GM21423 (cell line): Measurements from ENCODE around the gene ESR2.

Experiments used
- ATAC-seq: cut with Tn5 transposase; IDR thresholded peaks from one replicate; pipeline ENCODE4 v1.9.1; 2021; ENCODE audit warnings: mild to moderate bottlenecking, moderate library complexity; ENCODE audit not compliant: unreplicated experiment

Gene ESR2

DNA sequence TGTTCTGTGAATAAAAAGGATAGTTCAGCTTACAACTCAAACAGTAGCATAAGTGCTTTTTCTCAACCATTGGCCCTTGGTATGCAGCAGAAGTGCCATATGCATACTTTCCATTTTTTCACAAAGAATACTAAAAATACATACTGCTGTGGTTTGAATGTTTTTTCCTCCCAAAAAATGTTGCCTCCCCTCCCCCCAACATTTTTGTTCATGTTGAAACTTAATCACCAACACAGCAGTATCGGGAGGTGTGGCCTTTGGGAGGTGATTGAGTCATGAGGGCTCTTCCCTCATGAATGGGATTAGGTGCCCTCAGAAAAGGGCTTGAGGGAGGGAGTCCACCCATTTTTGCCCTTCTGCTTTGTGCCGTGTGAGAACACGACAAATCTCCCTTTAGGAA lies 198.6 kb downstream of the ESR2 start:
- ATAC-seq, result no peak

DNA sequence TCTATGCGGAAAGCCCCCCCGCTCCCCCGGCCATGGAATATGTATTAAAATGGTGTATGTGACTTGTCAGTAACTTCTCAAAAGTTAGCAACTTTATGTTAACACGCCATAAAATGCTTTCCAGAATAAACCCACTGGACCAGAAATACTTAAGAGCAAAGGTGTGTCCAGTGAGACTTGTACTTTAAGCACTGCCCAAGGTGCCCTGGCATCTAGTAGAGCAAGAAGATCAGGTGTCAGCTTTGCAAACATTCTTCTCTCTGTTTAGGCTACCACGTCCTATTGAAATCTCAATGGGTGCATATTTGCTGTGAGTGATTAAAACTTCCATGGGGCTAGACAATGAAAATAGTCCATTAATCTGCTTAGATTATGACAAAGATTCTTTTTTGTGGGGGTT lies 201.2 kb downstream of the ESR2 start:
- ATAC-seq, result no peak

DNA sequence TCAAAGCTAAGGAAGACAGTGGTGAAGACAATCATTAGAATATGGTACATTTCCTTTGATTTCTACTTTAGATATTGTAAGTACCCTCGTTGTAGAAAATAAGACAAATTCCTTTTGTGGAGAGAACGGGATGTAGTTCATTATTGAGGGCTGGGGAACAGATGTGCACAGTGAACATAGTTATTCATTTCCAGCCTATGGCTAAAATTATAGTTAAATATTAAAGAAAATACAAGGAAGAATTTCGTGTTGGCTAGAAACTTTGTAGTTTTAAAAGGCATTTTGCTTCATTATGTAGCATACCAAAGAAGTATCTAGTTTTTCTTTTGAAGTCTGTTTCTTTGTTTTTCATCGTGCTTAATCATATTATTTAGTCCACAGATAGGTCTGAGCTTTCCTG lies 201.8 kb downstream of the ESR2 start:
- no peak for ATAC-seq

DNA sequence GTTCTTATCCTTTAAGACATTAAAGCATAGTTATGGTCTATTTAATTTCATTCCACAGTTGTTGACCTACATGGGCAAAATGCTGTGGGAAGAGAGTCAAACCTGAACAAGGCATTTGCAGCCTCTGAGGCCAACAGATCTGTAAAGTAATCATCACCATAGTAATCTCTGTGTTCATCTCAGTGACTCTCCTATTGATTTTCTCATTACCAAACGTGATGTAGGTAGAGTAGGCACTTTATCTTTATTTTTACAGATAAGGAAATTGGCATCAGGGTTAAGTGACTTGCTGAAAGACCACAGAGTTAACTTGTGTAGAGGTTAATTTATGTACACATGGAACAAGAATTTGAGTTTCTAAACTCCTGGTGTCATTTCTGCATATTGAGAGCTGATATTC lies 203.0 kb downstream of the ESR2 start:
- no peak for ATAC-seq

DNA sequence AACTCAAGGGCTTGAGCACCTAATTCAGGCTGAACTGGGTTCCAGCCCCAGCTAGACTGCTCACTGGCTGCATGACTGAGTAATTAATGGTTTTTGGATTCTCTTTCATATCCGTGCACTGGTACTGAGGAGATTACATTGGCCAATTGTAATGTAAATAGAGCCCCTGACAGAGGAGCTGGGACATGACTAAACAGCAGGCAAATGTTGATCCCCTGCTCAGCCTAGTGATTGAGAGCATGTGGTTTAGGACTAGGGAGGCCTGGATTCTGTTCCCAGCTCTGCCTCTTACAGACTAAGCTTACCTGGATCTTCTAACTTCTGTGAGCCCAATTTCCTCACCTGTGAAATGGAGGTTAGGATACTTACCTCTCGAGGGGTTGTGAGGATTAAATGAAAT lies 204.3 kb downstream of the ESR2 start:
- no peak for ATAC-seq

DNA sequence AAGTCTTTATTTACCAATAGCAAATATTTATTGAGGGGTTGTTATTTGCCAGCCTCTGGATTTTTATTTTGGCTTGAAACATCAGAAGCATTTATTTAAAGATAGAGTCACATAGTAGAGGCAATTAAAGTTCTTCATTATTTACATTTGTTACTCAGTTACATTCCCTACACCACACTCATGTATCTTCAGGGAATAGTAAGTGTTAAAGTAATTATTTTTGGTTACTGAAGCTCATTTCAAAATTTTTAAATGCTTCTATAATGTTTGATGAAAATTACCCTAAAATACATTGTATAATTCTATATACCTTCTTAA lies 205.6 kb downstream of the ESR2 start:
- no peak for ATAC-seq

DNA sequence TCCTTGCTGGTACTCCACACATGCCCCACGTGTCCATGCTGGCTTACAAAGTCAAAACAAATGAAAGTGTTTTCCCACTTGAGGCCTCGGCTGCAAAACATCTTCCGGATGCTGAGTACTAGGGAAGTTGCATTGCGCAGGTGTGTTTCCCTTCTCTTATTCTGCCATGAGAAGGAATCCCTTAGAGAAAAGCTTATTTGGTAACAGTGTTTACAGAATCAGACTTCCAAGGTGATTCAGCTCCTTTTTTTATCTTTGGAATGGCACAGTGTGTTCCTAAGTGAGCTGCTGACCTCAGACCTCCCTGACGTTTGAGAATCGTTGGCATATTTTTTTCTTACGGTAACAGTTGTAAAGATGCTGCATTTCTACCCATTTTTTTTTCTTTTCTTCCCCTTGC lies 211.3 kb downstream of the ESR2 start:
- ATAC-seq, result no peak

DNA sequence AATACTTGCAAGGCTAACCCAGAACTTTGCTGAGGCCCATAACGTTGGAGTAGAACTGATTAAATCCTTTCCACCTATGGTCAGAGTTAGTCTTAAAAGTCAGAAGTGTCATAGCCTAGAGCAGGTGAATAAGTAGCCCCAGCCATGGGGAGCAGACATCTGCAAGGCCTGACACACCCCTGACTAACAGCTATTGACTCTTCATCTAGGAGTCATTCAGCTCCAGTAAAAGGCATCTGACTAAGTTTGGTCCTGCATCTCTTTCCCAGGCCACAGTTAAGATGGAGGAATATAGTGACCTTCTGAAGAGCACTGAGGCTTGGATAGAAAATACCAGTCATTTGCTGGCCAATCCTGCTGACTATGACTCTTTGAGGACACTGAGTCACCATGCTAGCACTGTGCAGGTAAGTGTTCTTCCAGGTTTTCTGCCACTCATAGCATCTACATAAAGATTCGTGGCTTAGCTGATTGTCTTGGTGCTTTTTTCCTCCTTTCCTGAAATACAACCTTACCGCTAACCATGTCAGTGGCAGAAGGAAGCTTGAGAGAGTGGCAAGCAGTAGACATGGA lies 212.9 kb downstream of the ESR2 start:
- no peak for ATAC-seq

DNA sequence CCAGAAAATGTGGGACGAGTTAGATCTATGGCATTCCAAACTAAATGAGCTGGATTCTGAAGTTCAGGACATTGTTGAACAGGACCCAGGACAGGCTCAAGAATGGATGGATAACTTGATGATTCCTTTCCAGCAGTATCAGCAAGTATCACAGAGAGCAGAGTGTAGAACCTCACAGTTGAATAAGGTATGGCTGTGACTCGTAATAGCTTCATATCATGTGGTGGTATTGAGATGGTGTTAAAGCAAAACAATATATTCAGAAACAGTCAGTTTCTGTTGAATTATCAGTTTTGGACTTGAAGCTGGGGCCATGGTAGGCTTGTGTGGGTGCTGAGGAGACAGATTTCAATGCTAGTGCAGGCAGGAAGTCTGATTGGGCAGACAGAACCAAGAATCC lies 213.7 kb downstream of the ESR2 start:
- no peak for ATAC-seq

DNA sequence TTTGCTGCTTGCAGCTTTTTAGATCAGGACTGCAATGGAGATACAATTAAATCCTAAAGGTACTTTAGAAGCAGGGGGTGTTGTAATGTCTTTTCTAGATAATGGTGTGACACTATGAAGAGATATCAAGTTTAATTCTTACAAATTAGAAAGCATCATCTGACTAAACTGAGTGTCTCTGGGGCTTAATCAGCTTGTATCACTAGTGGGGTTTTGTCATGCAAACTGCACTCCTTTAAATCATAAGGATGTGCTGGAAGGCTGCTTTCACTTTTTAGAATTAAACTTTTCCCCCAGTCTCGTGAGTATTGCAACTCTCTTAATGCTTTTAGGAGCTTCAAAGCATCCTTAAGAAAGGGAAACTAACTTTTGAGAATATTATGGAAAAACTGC lies 218.6 kb downstream of the ESR2 start:
- no peak for ATAC-seq

DNA sequence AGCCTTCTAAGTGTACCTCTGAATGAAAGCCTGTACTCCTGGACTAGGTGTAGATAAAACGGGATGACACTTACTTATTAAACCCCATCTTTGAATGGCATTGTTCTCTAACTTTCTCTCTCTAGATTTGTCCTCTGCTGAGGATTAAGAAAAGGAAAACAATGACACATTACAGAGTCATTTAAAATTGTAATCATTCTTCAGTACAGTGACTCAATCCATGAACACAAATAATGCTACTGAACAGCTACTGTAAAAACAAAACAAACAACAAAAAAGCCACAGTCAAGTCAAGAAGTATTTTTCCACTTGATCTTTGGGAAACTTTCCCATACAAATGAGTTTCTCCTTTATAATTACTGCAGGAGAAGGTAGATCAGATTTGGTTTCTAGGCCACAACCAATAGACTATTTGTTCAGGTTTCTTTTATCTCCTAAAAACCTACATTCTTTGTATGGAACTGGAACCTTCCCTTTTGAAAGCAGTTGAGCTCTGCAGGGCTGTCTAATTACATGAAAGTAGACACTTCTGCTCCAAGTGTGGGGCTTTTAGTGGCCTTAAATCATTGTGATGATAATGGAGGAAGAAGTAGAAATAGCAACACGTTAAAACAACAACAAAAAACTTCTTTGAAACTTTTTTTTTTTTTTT lies 219.1 kb downstream of the ESR2 start:
- no peak for ATAC-seq

DNA sequence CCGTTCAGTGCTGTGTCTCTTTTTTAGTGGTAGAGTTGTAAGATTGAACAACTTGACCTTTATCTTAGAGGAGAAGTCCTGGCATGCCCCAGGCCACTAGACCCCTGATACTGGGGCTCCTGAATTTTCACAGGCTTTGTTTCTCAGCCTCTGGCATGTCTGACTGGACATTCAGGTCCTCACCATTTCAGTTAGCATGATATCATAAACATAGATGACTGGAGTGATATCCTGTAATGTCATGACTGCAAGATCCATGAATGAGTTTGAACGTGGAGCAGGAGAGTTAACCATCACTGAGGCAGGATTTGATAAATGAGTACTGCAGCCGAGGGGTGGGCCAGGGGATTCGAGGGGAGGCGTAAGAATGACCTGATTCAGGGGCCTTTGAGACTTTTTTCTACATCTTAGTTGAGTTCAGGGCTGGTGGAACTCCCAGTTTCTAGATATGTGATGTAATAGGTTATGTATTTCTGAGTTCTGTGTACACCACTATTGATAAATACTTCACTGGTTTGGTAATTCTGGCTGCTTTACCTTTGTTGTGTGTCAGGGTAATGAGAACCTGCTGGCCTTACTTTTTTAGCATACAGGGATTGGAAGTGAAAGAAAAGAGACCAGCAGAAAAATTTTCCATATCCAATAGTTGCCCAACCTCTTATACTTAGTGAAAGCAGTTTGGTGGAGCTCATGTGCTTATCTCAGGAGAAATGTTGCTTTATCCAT lies 224.4 kb downstream of the ESR2 start:
- no peak for ATAC-seq

DNA sequence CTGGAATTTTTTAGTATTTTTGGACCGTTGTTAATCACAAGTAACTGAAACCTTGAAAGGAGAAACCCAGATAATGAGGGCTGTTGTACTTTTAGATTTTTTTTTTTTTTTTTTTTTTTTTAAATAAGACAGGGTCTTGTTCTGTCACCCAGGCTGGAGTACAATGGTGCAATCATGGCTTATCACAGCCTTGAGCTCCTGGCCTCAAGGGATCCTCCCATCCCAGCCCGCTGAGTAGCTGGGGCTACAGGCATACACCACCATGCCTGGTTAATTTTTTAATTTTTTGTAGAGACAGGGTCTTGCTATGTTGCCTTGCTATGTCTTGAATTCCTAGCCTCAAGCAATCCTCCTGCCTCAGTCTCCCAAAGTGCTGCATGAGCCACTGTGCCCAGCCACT lies 229.7 kb downstream of the ESR2 start:
- no peak for ATAC-seq

DNA sequence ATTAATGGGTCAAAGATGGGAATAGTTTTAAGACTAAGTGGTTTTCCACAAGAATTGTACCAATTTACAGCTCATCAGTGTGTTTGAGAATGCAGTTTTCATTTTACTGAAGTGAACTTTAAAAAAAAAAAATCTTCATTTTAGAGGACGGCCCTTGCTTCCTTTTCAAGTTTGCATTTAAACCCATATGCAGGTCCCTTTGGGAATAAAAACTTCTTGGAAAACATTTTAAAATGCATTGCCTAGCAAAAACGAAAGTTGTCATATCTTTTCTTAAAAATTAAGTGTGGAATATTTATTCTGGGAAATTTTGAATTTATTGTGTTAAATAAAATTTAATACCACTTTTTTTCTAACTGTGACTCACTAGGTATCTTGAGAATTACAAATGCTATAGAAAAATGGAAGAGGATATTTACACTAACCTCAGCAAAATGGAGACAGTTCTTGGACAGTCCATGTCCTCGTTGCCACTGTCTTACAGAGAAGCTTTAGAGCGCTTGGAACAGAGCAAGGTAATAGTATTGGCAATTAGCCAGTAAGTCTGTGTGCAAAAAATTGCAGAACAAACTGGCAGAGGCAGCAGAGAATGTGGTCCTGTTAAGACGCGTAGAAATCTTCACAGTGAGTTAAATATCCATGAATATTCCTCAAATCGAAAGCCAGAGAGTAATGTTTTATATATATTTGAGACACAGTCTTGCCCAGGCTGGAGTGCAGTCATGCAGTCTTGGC lies 231.6 kb downstream of the ESR2 start:
- no peak for ATAC-seq

DNA sequence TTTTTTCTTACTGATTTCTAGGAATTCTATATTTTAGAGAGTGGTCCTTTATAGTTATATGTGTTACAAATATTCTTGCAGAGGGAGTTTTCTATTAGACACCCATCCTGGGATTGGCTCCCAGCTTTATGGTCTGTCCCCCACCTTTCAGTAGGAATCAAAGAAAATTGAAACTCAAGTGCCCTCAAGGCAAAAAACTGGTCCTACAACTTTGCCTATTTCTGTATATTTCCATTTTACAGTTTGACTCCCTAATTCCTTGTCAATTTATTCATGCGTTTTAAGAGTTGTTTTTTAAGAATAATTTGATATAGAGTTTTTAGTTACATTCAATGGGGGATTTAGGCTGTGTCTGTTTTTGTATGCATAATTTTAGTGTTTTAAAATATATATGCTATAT lies 232.5 kb downstream of the ESR2 start:
- ATAC-seq, result no peak

DNA sequence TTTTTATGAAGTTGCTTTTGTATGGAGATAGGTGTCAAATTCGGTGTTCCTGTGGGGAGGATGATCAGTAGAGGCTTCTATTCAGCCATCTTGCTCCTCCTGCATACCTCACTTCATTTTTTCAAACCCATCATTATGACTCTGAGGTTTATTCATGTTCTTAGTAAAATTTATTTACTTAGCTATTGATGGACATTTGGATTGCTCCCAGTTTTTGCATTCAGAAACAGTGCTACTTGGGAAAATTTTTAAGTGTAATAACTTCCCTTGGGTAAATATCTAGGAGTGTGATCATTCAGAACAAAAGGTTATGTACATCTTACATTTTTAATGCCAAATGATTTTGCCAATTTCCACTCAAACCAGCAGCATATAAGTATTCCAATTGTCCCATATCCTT lies 233.1 kb downstream of the ESR2 start:
- no peak for ATAC-seq

DNA sequence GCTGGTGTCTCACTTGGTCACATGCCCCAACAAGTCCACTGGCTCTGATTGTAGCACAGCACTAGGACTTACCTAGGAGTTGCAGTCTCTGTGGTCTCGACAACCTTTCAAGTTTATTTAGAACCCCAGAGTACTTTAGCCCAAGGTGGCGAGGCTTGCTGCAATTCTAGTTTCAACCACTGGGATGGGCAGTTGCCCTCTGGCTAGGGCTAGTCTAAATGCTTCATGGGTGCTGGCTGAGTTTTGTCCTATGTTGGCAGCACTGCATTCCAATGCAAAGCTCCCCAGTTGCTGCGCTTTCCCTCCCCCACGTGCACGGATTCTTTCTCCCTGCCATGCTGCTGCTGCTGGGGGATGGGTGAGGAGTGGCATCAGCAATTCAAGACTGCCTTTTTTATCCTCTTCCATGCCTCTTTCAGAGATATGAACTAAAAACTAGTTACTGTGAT lies 233.5 kb downstream of the ESR2 start:
- ATAC-seq, result no peak

DNA sequence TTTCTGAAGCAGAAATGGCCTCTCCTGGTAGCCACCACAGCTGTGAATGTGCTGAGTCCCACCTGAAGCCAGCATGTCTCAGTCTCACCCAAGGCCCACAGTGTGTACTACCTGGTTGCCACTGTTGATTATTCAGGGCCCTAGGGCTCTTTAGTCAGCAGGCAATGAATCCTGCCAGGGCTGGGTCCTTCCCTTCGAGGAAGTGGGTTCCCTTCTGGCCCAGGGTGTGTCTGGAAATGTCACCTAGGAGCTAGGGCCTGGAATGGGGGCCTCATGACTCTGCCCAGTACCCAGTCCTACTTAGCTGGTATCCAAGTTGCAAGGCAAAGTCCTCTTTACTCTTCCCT lies 234.0 kb downstream of the ESR2 start:
- no peak for ATAC-seq

DNA sequence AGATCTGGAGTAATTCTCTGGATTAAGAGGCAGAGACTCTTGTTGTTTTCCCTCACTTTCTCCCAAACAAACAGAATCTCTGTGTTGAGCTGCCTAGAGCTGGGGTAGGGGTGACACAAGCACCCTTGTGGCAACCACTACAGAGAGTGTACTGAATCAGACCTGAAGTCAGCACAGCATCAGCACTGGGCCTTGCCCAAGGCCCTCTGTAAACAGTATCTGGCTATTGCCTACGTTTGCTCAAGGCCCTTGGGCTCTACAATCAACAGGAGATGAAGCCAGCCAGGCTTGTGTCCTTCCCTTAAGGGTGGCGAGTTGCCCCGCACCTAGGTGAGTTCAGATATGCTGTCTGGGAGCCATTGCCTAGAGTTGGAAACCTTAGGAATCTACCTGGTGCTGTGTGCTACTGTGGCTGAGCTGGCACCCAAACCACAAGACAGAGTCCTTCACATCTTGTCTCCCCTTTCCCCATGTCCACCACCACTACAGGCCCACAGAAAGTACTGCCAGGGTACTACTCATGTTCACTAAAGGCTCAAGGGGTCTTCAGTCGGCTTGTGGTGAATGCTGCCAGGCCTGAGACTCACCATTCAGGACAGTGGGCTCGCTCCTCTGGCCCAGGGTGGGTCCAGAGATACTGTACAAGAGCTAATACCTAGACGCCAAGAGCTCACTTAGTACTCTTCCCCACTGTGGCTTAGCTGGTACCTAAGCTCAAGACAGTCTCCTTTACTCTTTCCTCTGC lies 234.5 kb downstream of the ESR2 start:
- no peak for ATAC-seq

DNA sequence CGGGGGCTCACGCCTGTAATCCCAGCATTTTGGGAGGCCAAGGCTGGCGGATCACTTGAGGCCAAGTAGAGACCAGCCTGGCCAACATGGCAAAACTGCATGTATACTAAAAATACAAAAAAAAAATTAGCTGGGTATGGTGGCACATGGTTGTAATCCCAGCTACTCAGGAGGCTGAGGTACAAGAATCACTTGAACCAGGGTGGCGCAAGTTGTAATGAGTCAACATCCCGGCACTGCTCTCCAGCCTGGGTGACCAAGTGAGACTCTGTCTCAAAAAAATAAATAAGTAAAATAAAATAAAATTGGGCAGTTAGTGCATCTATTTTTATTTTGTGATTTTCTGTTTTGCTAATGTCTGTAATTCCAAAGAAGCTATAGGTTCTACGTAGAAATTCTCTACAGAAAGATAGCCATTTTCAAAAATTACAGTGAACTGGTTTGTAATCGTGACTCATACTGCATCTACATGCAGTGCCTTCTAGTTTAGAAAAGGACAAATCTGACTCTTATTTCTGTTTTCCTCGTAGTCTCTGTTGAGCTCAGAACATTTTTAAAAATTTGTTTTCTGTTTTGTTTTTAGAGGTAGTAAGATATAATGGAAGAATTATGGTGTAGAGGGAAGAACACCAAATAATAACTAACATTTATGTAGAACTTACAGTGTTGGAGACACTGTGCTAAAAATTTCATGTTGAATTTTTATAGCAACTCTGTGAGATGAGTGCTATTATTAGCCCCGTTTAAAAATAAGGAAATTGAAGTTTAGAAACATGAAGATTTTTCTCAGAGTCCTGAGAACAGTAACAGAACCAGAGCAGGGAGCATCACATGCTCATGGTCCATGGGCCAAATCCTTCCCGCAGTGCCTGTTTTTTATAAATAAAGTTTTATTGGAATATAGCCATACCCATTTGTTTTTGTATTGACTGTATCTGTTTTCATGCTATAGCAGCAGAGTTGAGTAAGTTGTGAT lies 240.2 kb downstream of the ESR2 start:
- no peak for ATAC-seq
